ENCODE measurements around the gene WNT3A. TPM values are rescaled to one million over a fixed set of nuclear protein-coding genes. Genes with fewer than 3 reads are reported as not detected.

WNT3A gene
- total and polyA plus RNA-seq, 9 donors: not detected

- 3% methylated on average over 22 to 23 of the region's 23 CpGs for whole genome bisulfite sequencing, 3 donors
- TF ChIP-seq POLR2A (IDR thresholded peaks at IDR 0.05) (no peak), EP300 (IDR thresholded peaks at IDR 0.05) (no peak)
- Histone ChIP-seq H3K9me3 (no peaks in the 10 kb centered on the region), H3K27ac (no peak overlapping the region), H3K27me3 (no peaks in the 10 kb centered on the region), H3K4me3 (no peak overlapping the region), H3K36me3 (no peaks in the 10 kb centered on the region), H3K4me1 (ENCODE audit: insufficient read depth) (no peaks in the 10 kb centered on the region)
- intact Hi-C loops (cut with DNase I): no loop called here
- peak in 1 of 5 donors; percentile 3 for DNase-seq
Measured at GRCh38 chr1:228007801-228008341, 1.1 kb downstream of the WNT3A start.

- Histone ChIP-seq H3K27me3 (no peaks in the 10 kb centered on the region), H3K4me1 (ENCODE audit: insufficient read depth) (no peaks in the 10 kb centered on the region), H3K36me3 (no peaks in the 10 kb centered on the region), H3K27ac (no peak overlapping the region), H3K9me3 (no peaks in the 10 kb centered on the region), H3K4me3 (no peak overlapping the region)
- TF ChIP-seq POLR2A (IDR thresholded peaks at IDR 0.05) (no peak), CTCF (IDR thresholded peaks at IDR 0.05) (no peak), EP300 (IDR thresholded peaks at IDR 0.05) (no peak)
- intact Hi-C loops (cut with DNase I): no loop called here
- peak in 1 of 5 donors; percentile 2 for DNase-seq
- 1 to 3% (median 2%) methylated on average over 34 to 52 of the region's 52 CpGs for WGBS, 3 donors
Measured at GRCh38 chr1:228008391-228009115, 1.8 kb downstream of the WNT3A start.

- H3K36me3 ChIP-seq: no peaks in the 10 kb centered on the region
- H3K4me1 ChIP-seq (ENCODE audit: insufficient read depth): no peaks in the 10 kb centered on the region
- H3K27ac ChIP-seq: no peak overlapping the region
- H3K27me3 ChIP-seq: no peaks in the 10 kb centered on the region
- no peak for TF ChIP-seq CTCF (IDR thresholded peaks at IDR 0.05)
- no peak for TF ChIP-seq POLR2A (IDR thresholded peaks at IDR 0.05)
- H3K4me3 ChIP-seq: no peak overlapping the region
- intact Hi-C loops (cut with DNase I): no loop called here
- H3K9me3 ChIP-seq: no peaks in the 10 kb centered on the region
- 13 to 19% (median 15%) methylated on average over 8 of the region's 8 CpGs for WGBS, 3 donors
- DNase-seq: peak in 1 of 5 donors; percentile 2
Measured at GRCh38 chr1:228009116-228009827, 2.5 kb downstream of the WNT3A start.

- WGBS, 3 donors: 51 to 63% (median 60%) methylated on average over 21 of the region's 21 CpGs
- intact Hi-C loops (cut with DNase I): no loop called here
- H3K9me3 ChIP-seq: no peaks in the 10 kb centered on the region
- no peak for DNase-seq
- H3K27ac ChIP-seq: no peak overlapping the region
- TF ChIP-seq POLR2A (IDR thresholded peaks at IDR 0.05): no peak
- TF ChIP-seq CTCF (IDR thresholded peaks at IDR 0.05): no peak
- TF ChIP-seq EP300 (IDR thresholded peaks at IDR 0.05): no peak
- no peaks in the 10 kb centered on the region for H3K36me3 ChIP-seq
- no peaks in the 10 kb centered on the region for H3K4me1 ChIP-seq (ENCODE audit: insufficient read depth)
- no peaks in the 10 kb centered on the region for H3K27me3 ChIP-seq
- no peak overlapping the region for H3K4me3 ChIP-seq
Measured at GRCh38 chr1:228009828-228010775, 3.3 kb downstream of the WNT3A start.
